GM18526 (cell line): ENCODE data around the gene PANK3.

Source experiments
- POLR2A ChIP-seq: IDR thresholded peaks from 3 replicates; pipeline ENCODE4 v1.6.1; 2011; ENCODE audit not compliant: insufficient read length; ENCODE audit errors: extremely low read depth

The PANK3 gene

GRCh38 chr5:168528521-168529373, 50.4 kb downstream of the PANK3 start, which contains the start of gene FBLL1:
Gene FBLL1 (plus strand): TSS chr5:168529305. CDS start chr5:168529505, 200 bp downstream.
- TF ChIP-seq POLR2A, result no peak

- TF ChIP-seq POLR2A, result no peak
Observed at GRCh38 chr5:168527756-168528295, 51.3 kb downstream of the PANK3 start.

- TF ChIP-seq POLR2A, result no peak
Observed at GRCh38 chr5:168525856-168526255, 53.3 kb downstream of the PANK3 start.

- no peak for TF ChIP-seq POLR2A
Observed at GRCh38 chr5:168513861-168514428, 65.2 kb downstream of the PANK3 start.

GRCh38 chr5:168502563-168503237, 76.5 kb downstream of the PANK3 start:
- no peak for TF ChIP-seq POLR2A
